ENCODE measurements around the gene CCDC12. TPM values are rescaled to one million over a fixed set of nuclear protein-coding genes. Genes with fewer than 3 reads are reported as not detected.

Gene CCDC12
- total RNA-seq, 1 experiment from 2014 or later: 32.1 TPM

DNA sequence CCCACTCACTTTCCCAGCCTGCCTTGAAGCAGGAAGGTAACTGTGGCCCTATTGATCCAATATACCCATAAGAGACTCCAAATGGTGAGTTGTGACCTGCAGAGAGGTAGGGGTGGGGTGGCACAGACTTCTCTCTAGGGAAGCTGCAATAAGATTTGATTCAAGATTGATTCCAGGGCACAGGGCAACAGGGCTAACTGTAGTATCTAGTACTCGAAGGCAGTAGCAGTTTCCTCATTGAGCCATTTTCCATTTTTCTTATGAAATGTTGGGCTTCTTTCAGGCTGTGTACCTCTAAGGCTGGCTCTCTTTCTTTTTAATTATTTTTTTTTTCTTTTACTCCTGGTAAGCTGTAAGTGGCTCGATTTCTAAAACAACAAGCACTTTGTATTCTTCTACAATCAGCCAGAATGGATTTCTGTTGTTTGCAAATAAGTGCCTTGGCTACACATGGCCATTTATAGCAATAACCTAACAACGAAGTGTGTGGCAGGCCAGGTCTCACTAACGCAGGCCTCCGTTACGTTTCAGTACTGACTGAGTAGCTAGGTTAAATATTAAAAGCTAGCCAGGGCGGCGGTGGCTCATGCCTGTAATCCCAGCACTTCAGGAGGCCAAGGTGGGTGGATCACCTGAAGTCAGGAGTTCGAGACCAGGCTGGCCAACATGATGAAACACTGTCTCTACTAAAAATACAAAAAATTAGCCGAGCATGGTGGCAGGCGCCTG lies 19.3 kb downstream of the CCDC12 start:
- DNase-seq (ENCODE audit: low read depth): no peak

DNA sequence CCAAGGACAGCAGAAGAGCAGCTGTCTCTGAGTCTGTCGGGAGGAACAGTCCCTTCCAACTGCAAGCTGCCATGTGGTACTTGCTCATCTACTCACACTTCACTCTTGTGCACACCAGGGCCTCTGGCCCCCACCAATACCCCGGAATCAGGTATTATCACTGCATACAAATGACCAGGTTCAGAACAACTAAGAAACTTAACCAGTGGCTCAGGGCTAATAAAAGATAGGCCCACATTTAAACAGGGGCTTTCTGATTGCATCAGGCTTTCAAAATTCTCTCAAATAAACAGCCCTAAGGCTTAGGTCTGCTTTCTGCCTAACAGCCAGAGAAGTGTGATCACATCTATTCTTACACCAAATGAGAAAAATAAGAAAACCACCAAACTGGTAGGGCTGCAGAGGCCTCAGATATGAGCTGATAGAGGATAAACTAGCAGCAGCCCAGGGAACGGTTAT lies 20.7 kb downstream of the CCDC12 start:
- no peak for DNase-seq (ENCODE audit: low read depth)

DNA sequence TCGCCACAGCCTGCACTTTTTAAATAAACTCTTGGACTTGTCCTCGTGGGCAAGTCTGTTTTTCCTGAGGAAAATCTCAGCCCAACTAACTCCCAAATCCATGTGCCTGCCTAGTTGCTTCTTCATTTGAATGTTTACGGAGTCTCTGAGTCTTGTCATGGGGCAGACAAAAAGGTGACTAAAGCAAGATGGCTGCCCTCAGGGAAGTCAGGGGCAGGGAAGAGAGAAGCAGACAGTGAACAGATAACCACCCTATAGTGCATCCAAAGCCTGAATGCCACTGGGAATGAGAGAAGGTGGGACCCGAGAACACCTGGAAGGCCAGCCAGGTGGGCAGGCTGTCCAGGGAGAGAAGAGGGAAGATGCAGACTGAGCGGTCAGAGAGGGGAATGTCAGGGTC lies 21.4 kb downstream of the CCDC12 start:
- no peak for DNase-seq (ENCODE audit: low read depth)

DNA sequence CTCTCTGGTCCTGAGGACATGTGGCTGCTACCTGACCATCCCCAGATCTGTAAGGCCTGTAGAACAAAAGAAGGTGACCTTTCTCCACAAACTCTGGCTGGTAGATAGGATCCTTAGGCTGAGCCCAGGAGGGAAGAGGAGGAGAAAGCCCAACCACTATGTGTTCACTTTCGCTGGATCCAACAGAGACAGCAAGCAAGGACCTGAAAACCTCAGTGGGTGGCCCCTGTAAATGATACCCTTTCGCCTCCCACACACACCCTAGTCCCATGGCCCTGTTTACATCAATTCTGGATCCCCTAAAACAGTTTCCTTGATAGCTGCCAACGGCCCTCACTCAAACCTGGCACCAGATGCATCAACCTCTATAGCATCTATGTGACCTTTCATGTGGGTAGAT lies 22.4 kb downstream of the CCDC12 start:
- no peak for DNase-seq (ENCODE audit: low read depth)

DNA sequence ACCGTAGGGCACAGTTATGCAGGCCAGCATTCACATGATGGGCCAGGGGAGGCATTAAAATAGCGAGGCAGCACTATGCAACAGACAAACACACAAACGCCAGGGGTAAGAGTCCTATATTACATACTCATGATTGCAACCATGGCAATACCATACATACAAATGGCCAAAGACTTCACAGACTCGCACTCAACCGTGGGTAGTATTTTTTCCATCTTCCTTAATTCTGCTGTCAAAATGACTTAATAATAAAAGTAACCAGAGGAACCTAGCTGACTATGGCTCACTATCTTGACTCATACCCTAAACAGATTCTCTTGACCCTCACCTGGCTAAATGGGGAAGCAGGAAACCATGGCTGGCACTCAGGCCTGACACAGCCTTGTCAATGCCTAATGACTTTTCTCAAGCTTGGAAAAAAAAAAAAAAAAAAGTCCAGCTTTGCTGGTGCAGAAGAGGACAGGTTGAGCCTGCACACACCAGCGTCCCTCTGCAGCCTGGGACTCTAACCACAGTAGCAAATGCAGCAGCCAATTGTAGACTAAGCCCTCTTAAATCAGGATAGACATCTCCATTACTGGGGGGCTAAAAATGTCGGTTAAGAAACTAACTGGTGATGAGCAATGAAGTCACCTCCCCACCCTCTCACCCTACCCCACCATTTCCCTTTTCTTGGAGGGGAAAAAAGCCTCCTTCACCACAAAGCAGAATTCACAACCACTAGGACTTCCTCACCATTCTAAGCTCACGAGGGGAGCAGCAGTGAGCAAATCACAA lies 23.1 kb downstream of the CCDC12 start:
- no peak for DNase-seq (ENCODE audit: low read depth)

DNA sequence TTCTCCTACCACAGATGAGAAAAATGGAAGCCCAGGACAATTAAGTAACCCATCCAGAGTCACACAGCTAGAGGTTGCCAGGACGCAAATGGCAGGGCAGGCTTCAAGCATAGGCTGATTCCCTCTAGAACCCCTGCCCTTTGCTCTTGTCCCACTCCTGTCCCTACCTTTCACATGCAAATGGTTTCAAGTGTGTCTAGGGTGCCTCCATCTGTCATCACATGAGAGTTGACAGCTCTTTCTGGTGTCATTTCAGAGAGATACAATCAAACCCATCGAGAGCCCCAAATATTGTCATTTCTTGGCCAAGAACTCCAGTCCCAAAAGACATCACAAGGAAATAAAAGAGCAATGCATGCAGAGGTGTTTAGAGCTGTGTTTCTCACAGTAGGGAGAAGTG lies 23.7 kb downstream of the CCDC12 start:
- DNase-seq (ENCODE audit: low read depth): no peak

DNA sequence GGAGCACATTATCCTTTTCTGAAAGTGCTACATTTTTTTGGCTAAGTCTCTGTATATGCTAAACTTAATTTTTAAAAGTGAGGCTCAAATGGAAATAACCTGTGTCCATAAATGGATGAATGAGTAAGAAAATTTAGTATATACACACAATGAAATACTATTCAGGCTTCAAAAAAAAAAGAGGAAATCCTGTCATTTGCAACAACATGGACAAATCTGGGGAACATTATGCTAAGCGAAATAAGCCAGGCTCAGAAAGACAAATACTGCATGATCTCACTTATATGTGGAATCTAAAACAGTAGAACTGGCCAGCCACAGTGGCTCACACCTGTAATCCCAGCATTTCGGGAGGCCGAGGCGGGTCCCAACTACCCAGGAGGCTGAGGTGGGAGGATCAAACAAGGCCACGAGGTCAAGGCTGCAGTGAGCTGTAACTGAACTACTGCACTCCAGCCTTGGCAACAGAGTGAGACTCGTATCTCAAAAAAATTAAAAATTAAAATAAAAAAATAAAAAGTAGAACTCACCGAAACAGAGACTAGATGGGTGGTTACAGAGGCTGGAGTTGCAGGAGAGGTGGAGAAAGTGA lies 25.8 kb downstream of the CCDC12 start:
- no peak for DNase-seq (ENCODE audit: low read depth)

DNA sequence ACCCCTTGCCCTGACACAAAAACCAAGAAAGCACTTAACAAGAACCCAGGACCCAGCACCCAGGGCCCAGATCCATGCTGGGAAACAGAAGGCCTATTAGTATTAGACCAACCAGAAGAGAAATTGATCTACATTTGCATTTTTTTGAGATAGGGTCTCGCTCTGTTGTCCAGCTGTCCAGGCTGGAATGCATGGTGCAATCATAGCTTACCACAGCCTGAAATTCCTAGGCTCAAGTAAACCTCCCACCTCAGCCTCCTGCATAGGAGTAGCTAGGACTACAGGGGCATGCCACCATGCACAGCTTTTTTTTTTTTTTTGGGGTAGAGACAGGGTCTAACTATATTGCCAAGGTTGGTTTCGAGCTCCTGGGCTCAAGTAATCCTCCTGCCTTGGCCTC lies 26.4 kb downstream of the CCDC12 start:
- DNase-seq (ENCODE audit: low read depth): no peak

DNA sequence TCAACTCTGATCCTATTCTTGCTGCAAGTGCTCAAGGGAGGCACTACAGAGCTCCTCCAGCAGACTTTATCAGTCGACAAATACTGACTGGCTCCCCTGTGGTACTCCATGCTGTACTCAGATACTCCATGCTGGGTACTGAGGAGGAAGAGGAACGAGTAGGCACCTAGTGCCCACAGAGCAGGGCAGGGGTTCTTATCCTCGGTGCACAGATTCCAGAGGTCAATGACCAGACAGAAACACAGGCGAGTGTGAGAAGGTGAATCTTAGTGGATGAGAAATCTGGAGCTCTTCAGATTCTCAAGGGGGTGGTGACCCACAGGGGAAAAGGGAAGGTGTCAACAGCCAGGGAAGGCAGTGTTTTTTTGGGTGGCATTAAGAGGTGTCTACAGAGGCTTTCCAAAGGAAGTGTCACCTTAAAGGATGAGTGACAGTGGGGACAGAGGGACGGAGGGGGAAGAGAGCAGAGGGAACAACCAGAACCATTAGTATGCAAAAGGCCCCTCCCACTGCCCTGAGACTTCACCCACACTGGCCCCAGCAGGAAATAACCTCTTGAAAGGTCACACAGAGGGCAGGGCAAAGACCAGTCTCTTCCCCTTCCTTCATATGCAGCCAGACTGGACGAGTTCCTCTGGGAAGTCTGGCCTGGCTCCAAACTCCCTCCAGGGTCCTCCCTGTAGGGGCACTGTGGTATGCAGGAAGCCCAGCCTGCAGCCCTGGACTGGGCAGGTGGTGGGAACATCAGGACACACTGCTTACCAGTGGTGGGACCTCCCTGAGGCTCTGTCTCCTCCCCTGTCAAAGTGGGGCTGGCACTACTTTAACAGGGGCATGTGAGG lies 27.5 kb downstream of the CCDC12 start:
- DNase-seq (ENCODE audit: low read depth): peak; percentile 38

DNA sequence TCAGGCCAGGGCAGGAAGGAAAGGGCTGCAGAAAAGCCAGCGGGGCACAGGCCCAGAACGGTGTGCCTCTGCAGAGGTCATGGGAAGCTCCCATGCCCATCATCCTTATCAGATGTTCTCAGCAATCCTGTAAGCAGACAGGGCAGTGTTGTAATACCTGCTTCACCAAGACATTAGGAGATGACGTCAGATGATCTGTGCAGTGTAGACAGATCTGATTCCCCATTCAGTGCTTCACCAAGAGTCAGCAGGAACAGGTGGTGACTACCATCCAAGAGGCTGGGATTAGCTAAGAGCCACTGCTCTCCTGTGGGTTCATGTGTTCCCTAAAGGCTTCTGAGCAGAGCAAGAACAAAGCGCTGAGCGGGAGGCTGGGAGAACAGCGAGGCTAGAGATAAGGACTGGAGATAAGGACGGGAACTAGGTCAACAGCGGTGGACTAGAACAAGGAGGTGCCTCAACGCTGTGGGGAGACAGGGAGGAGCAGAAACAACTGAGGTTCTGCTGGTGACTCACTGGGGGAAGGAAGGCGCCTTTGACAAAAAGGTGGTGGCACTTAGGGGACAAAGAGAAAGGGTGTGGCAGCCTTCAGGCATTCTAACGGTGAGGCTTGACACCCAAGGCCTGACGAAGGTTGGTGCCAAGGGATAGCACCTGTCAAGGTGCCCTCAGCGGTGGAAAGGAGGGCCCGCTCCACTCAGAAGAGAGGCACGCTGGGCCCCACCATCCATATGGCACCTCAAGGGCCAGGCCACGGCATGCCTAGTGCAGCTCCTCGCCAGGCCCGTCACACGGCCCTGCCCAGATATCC lies 28.4 kb downstream of the CCDC12 start:
- peak; percentile 70 for DNase-seq (ENCODE audit: low read depth)

DNA sequence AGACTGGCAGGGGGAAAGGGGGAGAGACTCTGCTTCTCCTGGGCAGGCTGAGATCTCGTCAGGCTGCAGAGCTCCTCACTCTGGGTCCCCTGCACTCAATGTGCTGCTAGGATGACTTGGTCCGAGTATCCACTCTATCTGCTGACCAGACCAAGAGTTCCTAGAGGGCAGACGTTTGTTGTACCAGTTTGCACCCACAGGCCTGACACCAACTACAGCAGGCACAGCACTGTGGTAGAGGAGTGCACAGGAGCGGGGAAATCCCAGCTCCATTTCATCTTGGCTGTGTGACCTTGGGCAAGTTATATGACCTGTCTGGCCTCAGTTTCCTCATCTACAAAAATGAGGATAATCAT lies 29.0 kb downstream of the CCDC12 start:
- no peak for DNase-seq (ENCODE audit: low read depth)

DNA sequence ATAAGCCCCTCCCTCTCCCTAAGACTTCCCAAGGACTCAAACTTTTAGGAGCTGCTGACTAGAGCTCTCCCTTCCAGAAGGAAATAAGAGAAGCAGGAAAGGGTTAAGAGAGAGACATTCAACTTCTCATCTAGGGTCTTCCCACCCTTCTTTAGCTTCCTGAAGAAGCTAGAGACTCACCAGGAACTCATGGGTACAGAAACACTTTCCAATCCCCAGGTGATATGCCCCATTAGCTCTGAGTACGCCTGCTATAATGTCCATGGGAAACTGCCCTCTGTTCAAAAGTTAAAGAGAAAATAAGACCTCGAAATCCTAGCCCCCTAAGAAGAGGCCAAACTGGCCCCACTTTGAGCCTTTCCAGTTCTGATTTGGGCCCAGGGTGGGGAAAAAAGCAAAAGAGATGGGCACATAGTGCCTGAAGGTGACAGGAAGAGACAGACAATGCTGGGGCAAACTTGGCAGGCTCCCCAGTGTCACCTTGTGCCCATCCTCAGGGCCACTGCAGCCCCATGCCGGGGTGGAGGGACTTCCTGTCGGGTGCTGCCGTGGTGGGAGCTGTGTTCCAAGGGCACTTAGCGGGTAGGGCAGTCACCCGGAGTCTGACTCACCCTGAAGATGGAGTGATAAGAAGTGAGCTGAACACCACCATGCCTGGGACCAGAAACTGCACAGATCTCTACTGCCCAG lies 29.5 kb downstream of the CCDC12 start:
- DNase-seq (ENCODE audit: low read depth): peak; percentile 85

DNA sequence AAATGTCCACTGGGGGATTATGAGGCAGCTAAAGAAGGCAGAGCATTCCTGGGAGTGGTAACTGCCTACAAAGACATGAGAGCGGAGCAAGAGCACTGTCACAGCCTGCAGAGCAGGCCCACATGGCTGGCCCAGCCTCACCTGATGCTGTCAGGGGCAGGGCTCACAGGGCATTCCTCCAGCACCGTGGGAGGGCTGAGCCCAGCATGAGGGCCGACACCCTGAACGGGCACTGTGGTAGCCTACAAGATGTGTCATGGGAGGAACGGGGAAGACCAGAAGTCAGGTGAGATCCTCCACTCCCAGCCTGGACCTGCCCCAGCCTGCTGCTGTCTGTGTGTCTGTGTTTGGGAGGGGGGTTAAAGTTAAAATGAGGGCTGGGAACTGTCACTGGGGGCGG lies 30.1 kb downstream of the CCDC12 start:
- no peak for DNase-seq (ENCODE audit: low read depth)

DNA sequence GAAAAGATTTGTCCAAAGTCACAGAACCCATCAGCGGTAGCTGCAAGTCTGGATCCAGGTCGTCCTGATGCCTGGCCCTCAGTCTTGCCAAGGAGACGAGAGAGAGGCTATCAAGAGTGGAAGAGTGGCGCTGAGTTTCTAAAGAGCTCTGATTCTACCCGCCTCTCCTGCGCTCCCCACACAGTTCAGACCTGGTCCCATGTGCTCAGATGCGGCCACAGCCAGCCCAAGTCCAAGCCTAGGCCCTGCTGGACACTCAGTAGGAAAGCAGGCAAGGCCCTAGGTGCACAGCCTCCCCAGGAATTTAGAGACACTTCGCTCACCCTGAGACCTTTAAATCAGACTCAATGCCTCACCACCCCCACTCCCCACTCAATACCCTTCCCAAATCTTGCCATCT lies 32.4 kb downstream of the CCDC12 start:
- DNase-seq (ENCODE audit: low read depth): no peak

DNA sequence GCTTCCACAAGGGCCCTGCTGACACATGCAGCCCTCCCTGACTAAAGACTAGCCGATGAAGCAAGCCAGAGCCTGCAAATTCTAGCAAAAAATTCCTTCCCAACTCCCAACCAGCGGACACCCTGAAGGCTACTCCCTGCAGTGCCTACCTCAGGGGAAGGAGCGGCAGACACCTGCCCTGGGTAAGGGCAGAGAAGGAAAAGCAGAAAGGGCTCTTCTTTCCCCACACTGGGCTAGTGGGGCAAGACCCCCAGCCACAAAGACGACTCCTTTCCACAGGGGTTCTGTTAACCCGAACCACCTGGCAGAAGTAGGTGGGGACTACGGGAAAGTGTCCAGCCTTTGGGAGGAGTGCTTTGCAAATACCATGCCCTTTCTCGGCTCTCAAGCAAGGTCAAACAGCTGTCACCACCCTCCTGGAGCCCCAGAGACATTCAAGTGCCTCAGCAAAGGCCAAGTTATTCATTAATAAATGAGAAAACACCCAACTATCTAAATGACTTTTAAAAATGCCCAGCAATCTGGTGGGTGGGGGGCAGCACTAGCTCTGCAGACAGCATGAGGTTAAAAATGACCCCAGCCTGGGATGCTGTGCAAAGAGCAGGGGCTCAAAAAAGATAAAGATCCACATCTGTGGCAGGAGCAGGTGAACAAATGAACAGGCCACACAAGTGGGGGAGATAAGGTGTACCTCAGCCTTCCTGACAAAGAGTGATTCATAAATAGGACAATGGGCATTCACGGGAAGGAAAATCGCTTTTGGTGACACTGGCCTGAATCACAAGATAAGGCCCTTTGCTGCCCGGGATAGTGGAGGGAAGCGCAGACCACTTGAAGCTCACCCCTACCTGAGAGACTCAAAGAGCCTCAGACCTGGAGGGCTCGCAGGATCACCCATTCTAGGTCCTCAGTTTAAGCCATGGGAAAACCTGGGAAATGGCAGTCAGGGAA lies 33.0 kb downstream of the CCDC12 start:
- DNase-seq (ENCODE audit: low read depth): no peak

DNA sequence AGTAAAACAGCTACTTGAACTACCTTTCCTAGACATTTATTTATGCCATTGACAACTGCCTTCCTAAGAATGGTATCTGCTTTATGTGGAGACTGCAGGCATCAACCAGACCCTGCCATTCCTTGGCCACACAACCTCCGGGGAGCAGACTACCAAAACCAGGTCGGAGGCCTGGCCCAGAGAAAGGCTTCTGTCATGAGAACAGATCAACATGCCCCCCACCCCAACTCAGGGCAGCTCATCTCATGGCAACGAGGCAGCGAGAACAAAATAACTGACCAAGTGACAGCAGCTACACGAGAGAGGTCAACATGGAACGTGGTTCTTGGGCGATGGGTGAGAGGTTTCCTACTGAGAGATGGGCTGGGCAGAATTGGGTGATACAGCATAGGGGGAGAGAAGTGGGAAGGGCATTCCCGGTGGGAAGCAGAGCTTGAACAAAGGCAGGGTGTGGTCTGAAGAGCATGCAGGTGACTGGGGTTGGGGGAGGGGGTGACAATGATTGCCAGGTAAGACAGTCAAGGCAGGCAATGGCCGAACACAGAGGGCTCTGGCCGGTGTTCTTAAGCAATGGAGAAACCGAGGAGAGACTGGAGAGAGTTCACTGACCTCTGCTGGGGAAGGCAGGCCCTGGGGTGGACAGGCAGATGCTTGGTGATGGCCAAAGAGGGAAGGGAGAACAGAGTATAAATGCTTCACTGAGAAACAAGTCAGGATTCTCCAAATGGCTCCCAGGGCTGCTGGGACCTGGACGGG lies 33.9 kb downstream of the CCDC12 start:
- no peak for DNase-seq (ENCODE audit: low read depth)

DNA sequence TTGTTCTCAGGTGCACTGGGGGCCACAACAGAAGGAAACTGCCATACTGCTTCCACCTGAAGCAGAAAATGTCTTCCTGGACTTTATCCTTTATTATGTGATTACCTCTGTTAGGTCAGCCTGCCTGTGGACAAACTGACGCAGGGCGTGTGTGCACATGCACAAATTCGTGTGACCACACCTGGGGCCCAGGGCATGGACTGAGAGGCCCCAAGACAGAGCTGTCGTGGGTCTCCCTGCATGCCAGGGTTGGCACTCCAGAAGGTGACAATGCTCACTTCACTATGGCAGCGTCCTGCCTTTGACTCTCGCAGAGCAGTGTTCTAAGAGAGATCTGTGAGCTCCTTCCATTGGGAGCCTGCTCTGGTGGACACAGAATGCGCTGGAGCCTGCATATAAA lies 34.5 kb downstream of the CCDC12 start:
- DNase-seq (ENCODE audit: low read depth): no peak

DNA sequence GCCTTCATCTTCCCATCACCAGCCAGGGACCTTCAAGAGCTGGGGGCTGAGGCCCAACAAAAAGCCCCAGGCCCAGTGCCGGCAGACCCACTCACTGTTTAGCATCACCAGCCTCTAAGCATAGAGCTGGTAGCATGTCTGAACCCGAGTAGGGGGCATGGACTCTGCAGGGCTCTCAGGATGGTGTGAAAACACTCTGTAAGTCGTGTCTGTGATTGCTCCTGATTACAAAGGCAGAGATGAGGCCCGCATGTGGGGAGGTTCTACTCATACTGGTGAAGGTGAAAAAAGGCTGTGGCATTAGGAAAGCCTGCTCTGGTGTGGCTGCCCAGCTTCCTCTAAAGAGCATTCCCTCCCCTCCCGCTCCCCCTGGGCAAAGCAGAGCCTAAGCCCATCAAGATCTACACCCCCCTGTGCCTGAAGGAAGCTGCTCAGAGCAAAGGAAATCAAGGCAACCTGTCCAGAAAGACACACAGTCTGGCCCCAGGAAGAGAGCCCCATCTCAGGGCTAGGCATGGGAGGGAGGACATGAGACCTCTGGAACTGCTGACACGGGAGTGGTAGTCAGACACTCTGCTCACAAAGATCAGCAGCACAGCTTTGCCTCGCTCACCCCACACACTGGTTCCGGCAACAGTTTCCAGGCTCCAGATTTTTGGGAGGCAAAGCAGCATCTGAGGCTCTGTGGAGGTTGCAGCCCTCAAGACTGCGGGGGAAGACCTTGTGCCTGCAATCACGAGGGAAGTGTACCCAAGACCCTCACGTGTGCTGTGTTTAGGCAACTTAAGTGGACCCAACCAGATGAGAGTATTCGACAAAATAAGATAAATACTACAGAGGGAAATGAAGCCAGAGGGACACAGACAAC lies 36.7 kb downstream of the CCDC12 start:
- DNase-seq (ENCODE audit: low read depth): no peak

All from RPMI7951 (cell line).